SK-N-SH (cell line): Measurements from ENCODE around the gene LURAP1L. TPM values are rescaled to one million over a fixed set of nuclear protein-coding genes. Genes with fewer than 3 reads are reported as not detected.

Experiments
- CTCF ChIA-PET: fragments of 300-600, 350-600 bp; formaldehyde crosslinking; extraction: SDS; loops from one replicate; lab custom pipeline; 2021; lab: Yijun Ruan, JAX
- POLR2A ChIA-PET: fragments of 350-600 bp; sonication (Branson Sonifier 250); formaldehyde crosslinking; extraction: SDS; loops from one replicate; lab custom pipeline; 2020; ENCODE audit warnings: antibody characterized with exemption, inconsistent platforms; lab: Yijun Ruan, JAX
- DNase-seq: peaks from one replicate; pipeline ENCODE4 v3.0.0; 2012
- H2AFZ ChIP-seq: fragments of 200-600 bp; sonication (generic); 2 replicates; pipeline ENCODE4 v1.8.1; 2016; ENCODE audit warnings: antibody characterized with exemption, mild to moderate bottlenecking, low read depth
- H3F3A ChIP-seq: fragments of 200-600 bp; sonication (generic); replicated peaks from 2 replicates; pipeline ENCODE3; 2016; ENCODE audit warnings: antibody characterized with exemption, mild to moderate bottlenecking; ENCODE audit not compliant: insufficient read depth
- H3K27ac ChIP-seq, 2 experiments: fragments of 200-500 bp in 1 of 2; fragments of 200-600 bp in 1 of 2; sonication (Bioruptor generic) in 1 of 2; sonication (generic), shearing (Covaris generic) in 1 of 2; 2 replicates each; pipeline versions ENCODE4 v1.5.1 to v1.6.1; 2014 to 2016; ENCODE audit warnings: low read depth in 2 of 2, inconsistent platforms in 1 of 2, low read length in 1 of 2, mild to moderate bottlenecking in 1 of 2, mixed read lengths in 1 of 2
- H3K27me3 ChIP-seq: fragments of 200-600 bp; sonication (generic), shearing (Covaris generic); 2 replicates; pipeline ENCODE4 v1.6.1; 2016; ENCODE audit warnings: mixed run types; ENCODE audit not compliant: insufficient read depth
- H3K36me3 ChIP-seq, 2 experiments: fragments of 200-500 bp in 1 of 2; fragments of 200-600 bp in 1 of 2; sonication (Bioruptor generic) in 1 of 2; sonication (generic) in 1 of 2; replicated peaks in 1 of 2; 2 replicates each; pipeline versions ENCODE3 to v1.5.1; 2014 to 2016; ENCODE audit warnings: low read length in 1 of 2, mild to moderate bottlenecking in 1 of 2; ENCODE audit not compliant: insufficient read depth in 2 of 2, control insufficient read depth in 1 of 2
- H3K4me1 ChIP-seq, 2 experiments: fragments of 200-500 bp in 1 of 2; fragments of 200-600 bp in 1 of 2; sonication (Bioruptor generic) in 1 of 2; sonication (generic), shearing (Covaris generic) in 1 of 2; 2 replicates each; pipeline versions ENCODE4 v1.5.1 to v1.6.1; 2014 to 2016; ENCODE audit warnings: low read depth in 1 of 2, low read length in 1 of 2, mixed run types in 1 of 2; ENCODE audit not compliant: insufficient read depth in 2 of 2, control insufficient read depth in 1 of 2
- H3K4me2 ChIP-seq: fragments of 200-600 bp; sonication (generic), shearing (Covaris generic); 2 replicates; pipeline ENCODE4 v1.6.1; 2017; ENCODE audit warnings: mixed run types
- H3K4me3 ChIP-seq, 2 experiments: fragments of 200-500 bp in 1 of 2; fragments of 200-600 bp in 1 of 2; sonication (Bioruptor generic) in 1 of 2; sonication (generic), shearing (Covaris generic) in 1 of 2; 2 replicates each; pipeline versions ENCODE4 v1.5.1 to v1.8.1; 2014 to 2016; ENCODE audit warnings: low read depth in 2 of 2, inconsistent platforms in 1 of 2, low read length in 1 of 2, mild to moderate bottlenecking in 1 of 2, mixed read lengths in 1 of 2, moderate library complexity in 1 of 2
- H3K79me2 ChIP-seq: fragments of 200-600 bp; sonication (generic); 2 replicates; pipeline ENCODE4 v1.8.1; 2017; ENCODE audit warnings: mild to moderate bottlenecking; ENCODE audit not compliant: insufficient read depth
- H3K9ac ChIP-seq: fragments of 200-600 bp; sonication (generic); 2 replicates; pipeline ENCODE4 v1.6.1; 2017; ENCODE audit warnings: mixed run types
- H3K9me2 ChIP-seq: fragments of 200-600 bp; sonication (generic); 2 replicates; pipeline ENCODE4 v1.6.1; 2017; ENCODE audit warnings: mixed run types
- H3K9me3 ChIP-seq: fragments of 200-600 bp; sonication (generic); 2 replicates; pipeline ENCODE4 v1.6.1; 2017; ENCODE audit warnings: mixed run types, mild to moderate bottlenecking, moderate library complexity
- H4K20me1 ChIP-seq: fragments of 200-600 bp; sonication (generic); 2 replicates; pipeline ENCODE4 v1.6.1; 2017; ENCODE audit warnings: mild to moderate bottlenecking, mixed run types; ENCODE audit not compliant: insufficient read depth
- CHD2 ChIP-seq: fragments of 150-350 bp; IDR thresholded peaks from 2 replicates; pipeline ENCODE4 v1.6.1; 2018; ENCODE audit warnings: low read length; ENCODE audit not compliant: partially characterized antibody
- CTCF ChIP-seq: fragments of 200-600 bp; sonication (generic); IDR thresholded peaks from 2 replicates; pipeline ENCODE4 v1.6.1; 2017; ENCODE audit warnings: antibody characterized with exemption, mild to moderate bottlenecking, moderate library complexity
- FOSL2 ChIP-seq: IDR thresholded peaks from 2 replicates; pipeline ENCODE4 v1.4.0; 2012; ENCODE audit warnings: low read depth, mild to moderate bottlenecking, moderate library complexity, borderline replicate concordance
- GABPA ChIP-seq: IDR thresholded peaks from 2 replicates; pipeline ENCODE4 v1.4.0; 2012; ENCODE audit warnings: low read depth, mild to moderate bottlenecking
- GATA2 ChIP-seq: sonication (generic); formaldehyde crosslinking; IDR thresholded peaks from 2 replicates; pipeline ENCODE4 v1.5.0; 2020; ENCODE audit warnings: mild to moderate bottlenecking, missing genetic modification reagents
- IRF3 ChIP-seq: fragments of 150-350 bp; IDR thresholded peaks from 2 replicates; pipeline ENCODE4 v1.6.1; 2016; ENCODE audit warnings: mild to moderate bottlenecking, low read depth, low read length
- JUND ChIP-seq: IDR thresholded peaks from 2 replicates; pipeline ENCODE4 v1.4.0; 2012
- MEF2A ChIP-seq: IDR thresholded peaks from 2 replicates; pipeline ENCODE4 v1.4.0; 2012; ENCODE audit warnings: low read depth, borderline replicate concordance
- POLR2AphosphoS5 ChIP-seq: IDR thresholded peaks from 2 replicates; pipeline ENCODE4 v1.6.1; 2012; ENCODE audit warnings: low read depth, low read length
- RAD21 ChIP-seq: IDR thresholded peaks from 2 replicates; pipeline ENCODE4 v1.6.1; 2012; ENCODE audit warnings: mild to moderate bottlenecking, low read length
- RCOR1 ChIP-seq: fragments of 150-350 bp; IDR thresholded peaks from 2 replicates; pipeline ENCODE4 v1.6.1; 2017; ENCODE audit warnings: antibody characterized with exemption, low read length
- REST ChIP-seq: IDR thresholded peaks from 2 replicates; pipeline ENCODE4 v1.6.1; 2012; ENCODE audit warnings: mild to moderate bottlenecking, low read depth, low read length, moderate library complexity
- RFX5 ChIP-seq: IDR thresholded peaks from 2 replicates; pipeline ENCODE4 v1.6.1; 2012; ENCODE audit warnings: mild to moderate bottlenecking, improper control_type of control experiment, low read length
- SIN3A ChIP-seq: IDR thresholded peaks from 2 replicates; pipeline ENCODE4 v1.6.1; 2012; ENCODE audit warnings: low read depth, mild to moderate bottlenecking, low read length, moderate library complexity, borderline replicate concordance
- SMC3 ChIP-seq: IDR thresholded peaks from 2 replicates; pipeline ENCODE4 v1.6.1; 2012; ENCODE audit warnings: low read depth, low read length, improper control_type of control experiment
- TCF12 ChIP-seq: IDR thresholded peaks from 2 replicates; pipeline ENCODE4 v1.4.0; 2012
- TEAD4 ChIP-seq: IDR thresholded peaks from 2 replicates; pipeline ENCODE4 v1.4.0; 2012; ENCODE audit warnings: mild to moderate bottlenecking, borderline replicate concordance; ENCODE audit not compliant: insufficient read depth
- USF1 ChIP-seq: IDR thresholded peaks from 2 replicates; pipeline ENCODE4 v1.4.0; 2012; ENCODE audit warnings: low read depth, borderline replicate concordance
- USF2 ChIP-seq: fragments of 150-350 bp; IDR thresholded peaks from 2 replicates; pipeline ENCODE4 v1.6.1; 2017; ENCODE audit warnings: antibody characterized with exemption, low read length, low read depth, borderline replicate concordance
- ZBTB33 ChIP-seq: IDR thresholded peaks from 2 replicates; pipeline ENCODE4 v1.4.0; 2012; ENCODE audit warnings: low read depth, borderline replicate concordance
- polyA plus RNA-seq, 3 experiments: library from polyadenylated mRNA; depleted of rRNA; stranded (reverse); fragments of >200 nt; gene quantifications; 2 replicates each; pipeline ENCODE4 v1.2.3, GENCODE V29; 2012

Gene LURAP1L
- polyA plus RNA-seq, 1 of the 3 experiments (the other 2 are of a cell fraction) = 3.4 TPM

- TF ChIP-seq ZBTB33 = no peak
Observed at GRCh38 chr9:12748016-12748415, 26.8 kb upstream of the LURAP1L start (continued).

GRCh38 chr9:12748954-12749353, 25.9 kb upstream of the LURAP1L start:
- no peak overlapping the region for H3K27ac ChIP-seq
- H3K4me2 ChIP-seq = no peak overlapping the region
- H3K9me3 ChIP-seq = no peaks in the 10 kb centered on the region
- no peaks in the 10 kb centered on the region for H3K79me2 ChIP-seq
- no peak overlapping the region for H2AFZ ChIP-seq
- CTCF ChIA-PET = interaction anchor here (1.9 kb wide), 1 partner anchor 30 kb away, joined by 4 read pairs; no protein-coding TSS in a partner anchor
- H3K36me3 ChIP-seq = no peaks in the 10 kb centered on the region
- H4K20me1 ChIP-seq = no peaks in the 10 kb centered on the region
- no peak for TF ChIP-seq CTCF
- no peak for TF ChIP-seq SIN3A
- TF ChIP-seq RAD21 = no peak
- no peak for TF ChIP-seq SMC3
- TF ChIP-seq RFX5 = no peak
- no peak for TF ChIP-seq IRF3
- TF ChIP-seq REST = no peak
- no peak for TF ChIP-seq GABPA
- TF ChIP-seq TEAD4 = no peak
- TF ChIP-seq JUND = no peak
- TF ChIP-seq MEF2A = no peak
- TF ChIP-seq CHD2 = no peak
- TF ChIP-seq POLR2AphosphoS5 = no peak
- TF ChIP-seq TCF12 = no peak
- no peak for TF ChIP-seq ZBTB33
- TF ChIP-seq FOSL2 = no peak
- TF ChIP-seq GATA2 (CRISPR knock-in tag) = no peak
- no peak for TF ChIP-seq USF2
- TF ChIP-seq USF1 = no peak
- no peak for TF ChIP-seq RCOR1
- TF ChIP-seq, all 33 proteins: peak for 0
- H3F3A ChIP-seq = no peaks in the 10 kb centered on the region
- H3K4me3 ChIP-seq = no peak overlapping the region
- no peak overlapping the region for H3K9ac ChIP-seq
- H3K4me1 ChIP-seq = no peaks in the 10 kb centered on the region
- DNase-seq = no peak
- H3K9me2 ChIP-seq = no peaks in the 10 kb centered on the region
- POLR2A ChIA-PET = no interaction called here
- no peaks in the 10 kb centered on the region for H3K27me3 ChIP-seq
